H9 (cell line): ENCODE results near the gene LPXN. TPM values are rescaled to one million over a fixed set of nuclear protein-coding genes. Genes with fewer than 3 reads are reported as not detected.

Source experiments
- DNase-seq: peaks from one replicate; pipeline ENCODE4 v3.0.0-alpha.2; 2017
- H2AFZ ChIP-seq: one replicate; pipeline ENCODE4 v1.6.1; 2013; ENCODE audit warnings: mild to moderate bottlenecking, low read length, control low read depth, moderate library complexity
- H2AK5ac ChIP-seq: 2 replicates; pipeline ENCODE4 v1.6.1; 2013; ENCODE audit warnings: low read length, control low read depth, mixed read lengths; ENCODE audit not compliant: insufficient read length
- H2BK120ac ChIP-seq: one replicate; pipeline ENCODE4 v1.6.1; 2013; ENCODE audit warnings: low read depth, mild to moderate bottlenecking, low read length, control low read depth, inconsistent platforms; ENCODE audit not compliant: poor library complexity, severe bottlenecking
- H2BK12ac ChIP-seq: 2 replicates; pipeline ENCODE4 v1.6.1; 2013; ENCODE audit warnings: low read length, control low read depth, mixed read lengths, low read depth; ENCODE audit not compliant: insufficient read length
- H2BK15ac ChIP-seq: 2 replicates; pipeline ENCODE4 v1.6.1; 2013; ENCODE audit warnings: low read depth, low read length, control low read depth
- H2BK20ac ChIP-seq: one replicate; pipeline ENCODE4 v1.6.1; 2013; ENCODE audit warnings: low read depth, mild to moderate bottlenecking, low read length, control low read depth, inconsistent platforms; ENCODE audit not compliant: poor library complexity, severe bottlenecking
- H2BK5ac ChIP-seq: 2 replicates; pipeline ENCODE4 v1.6.1; 2013; ENCODE audit warnings: low read length, control low read depth, mixed read lengths; ENCODE audit not compliant: insufficient read length
- H3K14ac ChIP-seq: 2 replicates; pipeline ENCODE4 v1.6.1; 2013; ENCODE audit warnings: low read length, control low read depth; ENCODE audit not compliant: insufficient read depth
- H3K18ac ChIP-seq: 2 replicates; pipeline ENCODE4 v1.6.1; 2013; ENCODE audit warnings: low read depth, mild to moderate bottlenecking, mixed read lengths, low read length, control low read depth; ENCODE audit not compliant: insufficient read length
- H3K23ac ChIP-seq: 2 replicates; pipeline ENCODE4 v1.6.1; 2013; ENCODE audit warnings: low read length, control low read depth, mixed read lengths, low read depth; ENCODE audit not compliant: insufficient read length
- H3K23me2 ChIP-seq: 2 replicates; pipeline ENCODE4 v1.6.1; 2013; ENCODE audit warnings: low read depth, mild to moderate bottlenecking, mixed read lengths, low read length, control low read depth; ENCODE audit not compliant: insufficient read length, poor library complexity, severe bottlenecking
- H3K27ac ChIP-seq: 2 replicates; pipeline ENCODE4 v1.5.1; 2013; ENCODE audit warnings: low read length, control low read depth, mixed read lengths, low read depth; ENCODE audit not compliant: insufficient read length
- H3K27me3 ChIP-seq: 2 replicates; pipeline ENCODE4 v1.6.1; 2013; ENCODE audit warnings: low read length, control low read depth, inconsistent platforms; ENCODE audit not compliant: insufficient read depth
- H3K4ac ChIP-seq: 2 replicates; pipeline ENCODE4 v1.6.1; 2013; ENCODE audit warnings: low read depth, mild to moderate bottlenecking, control low read depth, inconsistent platforms, low read length, moderate library complexity
- H3K4me1 ChIP-seq: 2 replicates; pipeline ENCODE4 v1.6.1; 2013; ENCODE audit warnings: low read length, control low read depth, inconsistent platforms; ENCODE audit not compliant: insufficient read depth
- H3K4me2 ChIP-seq: 2 replicates; pipeline ENCODE4 v1.6.1; 2013; ENCODE audit warnings: low read length, control low read depth, mixed read lengths; ENCODE audit not compliant: insufficient read length, insufficient read depth
- H3K56ac ChIP-seq: 2 replicates; pipeline ENCODE4 v1.6.1; 2013; ENCODE audit warnings: low read depth, mild to moderate bottlenecking, mixed read lengths, low read length, control low read depth; ENCODE audit not compliant: insufficient read length
- H3K79me1 ChIP-seq: 2 replicates; pipeline ENCODE4 v1.6.1; 2013; ENCODE audit warnings: low read depth, mild to moderate bottlenecking, moderate library complexity, low read length, control low read depth, inconsistent platforms; ENCODE audit not compliant: insufficient read depth, poor library complexity, severe bottlenecking
- H3K79me2 ChIP-seq: 2 replicates; pipeline ENCODE4 v1.6.1; 2013; ENCODE audit warnings: low read length, control low read depth, inconsistent platforms; ENCODE audit not compliant: insufficient read depth
- H3K9ac ChIP-seq: 2 replicates; pipeline ENCODE4 v1.6.1; 2013; ENCODE audit warnings: low read length, control low read depth, mixed read lengths; ENCODE audit not compliant: insufficient read length; ENCODE audit errors: extremely low read depth
- H3K9me3 ChIP-seq: one replicate; pipeline ENCODE4 v1.6.1; 2013; ENCODE audit warnings: low read depth, low read length, inconsistent platforms; ENCODE audit not compliant: control insufficient read depth
- H3T11ph ChIP-seq: one replicate; pipeline ENCODE4 v1.6.1; 2013; ENCODE audit warnings: mild to moderate bottlenecking, low read length, control low read depth, inconsistent platforms
- H4K20me1 ChIP-seq: one replicate; pipeline ENCODE4 v1.6.1; 2013; ENCODE audit not compliant: control insufficient read depth, insufficient read length, insufficient read depth
- H4K5ac ChIP-seq: 2 replicates; pipeline ENCODE4 v1.6.1; 2013; ENCODE audit warnings: low read depth, mild to moderate bottlenecking, mixed read lengths, low read length, control low read depth; ENCODE audit not compliant: insufficient read length
- H4K8ac ChIP-seq: replicated peaks from 2 replicates; pipeline ENCODE4 v1.6.1; 2013; ENCODE audit warnings: low read length, control low read depth, mixed read lengths, low read depth; ENCODE audit not compliant: insufficient read length
- H4K91ac ChIP-seq: 2 replicates; pipeline ENCODE4 v1.6.1; 2013; ENCODE audit warnings: low read depth, mild to moderate bottlenecking, moderate library complexity, mixed read lengths, low read length, control low read depth; ENCODE audit not compliant: insufficient read length
- H3K27ac Mint-ChIP-seq, 3 experiments: 2 replicates in 2 of 3; 3 replicates in 1 of 3; pipeline ENCODE4 v1.8.0; 2020 to 2021; ENCODE audit warnings: mixed read lengths in 3 of 3, mild to moderate bottlenecking in 1 of 3, moderate library complexity in 1 of 3
- H3K27me3 Mint-ChIP-seq: 2 replicates; pipeline ENCODE4 v1.8.0; 2021; ENCODE audit warnings: low read depth, mild to moderate bottlenecking, moderate library complexity, mixed read lengths
- H3K36me3 Mint-ChIP-seq, 3 experiments: 2 replicates in 2 of 3; 3 replicates in 1 of 3; pipeline ENCODE4 v1.8.0; 2020 to 2021; ENCODE audit warnings: low read depth in 3 of 3, mixed read lengths in 3 of 3; ENCODE audit not compliant: insufficient read depth in 1 of 3
- H3K4me1 Mint-ChIP-seq, 2 experiments: 2 replicates each; pipeline ENCODE4 v1.8.0; 2020; ENCODE audit warnings: mixed read lengths in 2 of 2
- H3K4me3 Mint-ChIP-seq, 2 experiments: 2 replicates in 1 of 2; 3 replicates in 1 of 2; pipeline ENCODE4 v1.8.0; 2020 to 2021; ENCODE audit warnings: mild to moderate bottlenecking in 2 of 2, mixed read lengths in 2 of 2, moderate library complexity in 1 of 2
- H3K9me3 Mint-ChIP-seq, 2 experiments: 2 replicates in 1 of 2; 3 replicates in 1 of 2; pipeline ENCODE4 v1.8.0; 2020; ENCODE audit warnings: mild to moderate bottlenecking in 2 of 2, mixed read lengths in 2 of 2, moderate library complexity in 1 of 2
- CTCF ChIP-seq: fragments of 200-600 bp; sonication (generic); conservative IDR thresholded peaks from 3 replicates; pipeline ENCODE4 v1.8.0; 2021; ENCODE audit warnings: antibody characterized with exemption, mild to moderate bottlenecking
- WGBS: extraction: QIAGEN DNeasy Blood & Tissue Kit; methylation state at CpG from one replicate; pipeline ENCODE4 v1.1.7; 2013; ENCODE audit warnings: missing lambda C conversion rate, low lambda C conversion rate, mixed read lengths; ENCODE audit not compliant: insufficient read length; ENCODE audit errors: extremely low coverage; 5-methylcytosine and 5-hydroxymethylcytosine counted together
- total RNA-seq: library from RNA; stranded (reverse); gene quantifications from 2 replicates; pipeline ENCODE4 v1.2.1, GENCODE V29; 2021

Gene LPXN
- total RNA-seq, 1 experiment from 2014 or later = 1.4 TPM

GRCh38 chr11:58591659-58592058 is 16.0 kb upstream of the LPXN start:
- H3K18ac ChIP-seq = no peak overlapping the region
- H3K56ac ChIP-seq = no peak overlapping the region
- H4K8ac ChIP-seq = no peak overlapping the region
- H3K23ac ChIP-seq = no peak overlapping the region
- H3K27ac Mint-ChIP-seq = peak overlapping the region in 1 of 3 experiments; percentile 50; a peak in 1 of 7 replicates
- no peak overlapping the region for H3K4me3 Mint-ChIP-seq
- H3T11ph ChIP-seq = no peak overlapping the region
- H3K9ac ChIP-seq = no peak overlapping the region
- no peak for TF ChIP-seq CTCF
- DNase-seq = no peak
- H3K27me3 Mint-ChIP-seq = no peaks in the 10 kb centered on the region
- no peaks in the 10 kb centered on the region; a peak in 1 of 5 replicates for H3K9me3 Mint-ChIP-seq
- H3K4me1 ChIP-seq = no peaks in the 10 kb centered on the region; the same call in 1 of the 2 replicates
- H2BK15ac ChIP-seq = no peak overlapping the region
- no peak overlapping the region for H2AFZ ChIP-seq
- H3K36me3 Mint-ChIP-seq = peaks cover 6 to 21% (median 10%) of the 10 kb centered on the region in 3 experiments; a peak in 6 of 7 replicates
- H4K5ac ChIP-seq = no peak overlapping the region
- no peaks in the 10 kb centered on the region for H3K27me3 ChIP-seq
- H2BK5ac ChIP-seq = no peak overlapping the region
- H4K91ac ChIP-seq = no peak overlapping the region
- H2BK20ac ChIP-seq = no peak overlapping the region
- no peak overlapping the region for H2BK120ac ChIP-seq
- peaks cover 4% of the 10 kb centered on the region; the same call in 1 of the 2 replicates for H3K79me2 ChIP-seq
- no peaks in the 10 kb centered on the region for H3K23me2 ChIP-seq
- WGBS = no CpG with 5 or more reads among the region's 3 CpGs
- H3K27ac ChIP-seq = no peak overlapping the region
- H3K79me1 ChIP-seq = peaks cover 3% of the 10 kb centered on the region
- H3K4me2 ChIP-seq = no peak overlapping the region
- H3K14ac ChIP-seq = no peak overlapping the region
- no peak overlapping the region for H3K4ac ChIP-seq
- no peak overlapping the region for H2AK5ac ChIP-seq
- H4K20me1 ChIP-seq = no peaks in the 10 kb centered on the region
- H3K9me3 ChIP-seq = no peaks in the 10 kb centered on the region
- no peak overlapping the region for H2BK12ac ChIP-seq
- peaks cover 6 to 7% of the 10 kb centered on the region in 2 experiments; a peak in 2 of 4 replicates for H3K4me1 Mint-ChIP-seq
